ENCODE measurements around the gene ICAM4. TPM values are rescaled to one million over a fixed set of nuclear protein-coding genes. Genes with fewer than 3 reads are reported as not detected.

ICAM4 gene
- total and polyA plus RNA-seq, 9 of the 15 experiments (the other 6 are each of a cell fraction or from before 2014, with no cell fraction given) = 14.1 to 86.1 (median 29.6) TPM

GRCh38 chr19:10332965-10333757 lies 46.4 kb downstream of the ICAM4 start, which contains the start of gene RAVER1 (continued):
- no peak for TF ChIP-seq MTA2 (IDR thresholded peaks at IDR 0.05; ENCODE audit: low read depth)
- peak; percentile 95 for TF ChIP-seq MBD2 (IDR thresholded peaks at IDR 0.05; ENCODE audit: borderline replicate concordance, low read depth)
- TF ChIP-seq RBM22 (IDR thresholded peaks at IDR 0.05; ENCODE audit: low read depth, low read length, poor library complexity, severe bottlenecking) = peak; percentile 82
- TF ChIP-seq ZNF143 (CRISPR knock-in tag; IDR thresholded peaks at IDR 0.05) = peak; percentile 68
- TF ChIP-seq ZBTB5 (IDR thresholded peaks at IDR 0.05) = no peak
- TF ChIP-seq PRPF4 (IDR thresholded peaks at IDR 0.05; ENCODE audit: insufficient read depth, low read depth, low read length, poor library complexity, severe bottlenecking) = peak; percentile 75
- no peak for TF ChIP-seq KLF16 (IDR thresholded peaks at IDR 0.05)
- TF ChIP-seq ZNF384 (IDR thresholded peaks at IDR 0.05; ENCODE audit: low read depth, low read length) = 0 out of 2 replicates have a peak, but pooled peaks have one; percentile 4
- TF ChIP-seq HDAC1 (IDR thresholded peaks at IDR 0.05) = peak in 1 of 2 experiments; percentile 98; a peak in 2 of 4 replicates
- TF ChIP-seq BRCA1 (IDR thresholded peaks at IDR 0.05) = no peak
- 0 out of 2 replicates have a peak, but pooled peaks have one; percentile 84 for TF ChIP-seq BRCA1 (CRISPR knock-in tag; IDR thresholded peaks at IDR 0.05)
- no peak for TF ChIP-seq TFE3 (CRISPR knock-in tag; IDR thresholded peaks at IDR 0.05)
- peak in 1 of 3 experiments; percentile 85; a peak in 2 of 6 replicates for TF ChIP-seq ZBTB11 (CRISPR knock-in tag; IDR thresholded peaks at IDR 0.05)
- TF ChIP-seq UBTF (IDR thresholded peaks at IDR 0.05; ENCODE audit: borderline replicate concordance in 1 of 2, low read depth in 2 of 2, low read length in 2 of 2) = peak; percentile 53 to 70; a peak in 1 of 4 replicates
- peak; percentile 99 for TF ChIP-seq ATF7 (IDR thresholded peaks at IDR 0.05)
- TF ChIP-seq CTBP1 (IDR thresholded peaks at IDR 0.05; ENCODE audit: borderline replicate concordance) = peak; percentile 11; the same call in 1 of the 2 replicates
